GM12878 (cell line): ENCODE results near the gene SLC2A2. TPM values are rescaled to one million over a fixed set of nuclear protein-coding genes. Genes with fewer than 3 reads are reported as not detected.

Source experiments
- ATAC-seq: fragments of 200-7000 bp; cut with Tn5 transposase; 3 replicates; pipeline ENCODE4 v1.9.1; 2020; ENCODE audit warnings: mild to moderate bottlenecking, moderate library complexity
- BruUV-seq: library from RNA; stranded (reverse); fragments of 400-500 nt; replicated peaks from 2 replicates; lab custom pipeline; 2021; lab: Mats Ljungman, UMichigan
- CTCF ChIA-PET: fragments of 300-600 bp; sonication (Branson Sonifier 250); formaldehyde crosslinking; extraction: SDS; loops from one replicate; lab custom pipeline; 2021; ENCODE audit warnings: inconsistent platforms; lab: Yijun Ruan, JAX
- POLR2A ChIA-PET: fragments of 350-600 bp; formaldehyde crosslinking; extraction: SDS; loops from one replicate; lab custom pipeline; 2021; ENCODE audit warnings: inconsistent platforms; lab: Charles Lee
- RAD21 ChIA-PET: fragments of 300-600 bp; sonication (Branson Sonifier 250); formaldehyde crosslinking; loops from one replicate; lab custom pipeline; 2023; ENCODE audit warnings: antibody characterized with exemption; ENCODE audit not compliant: unreplicated experiment; lab: Charles Lee
- SMC1A ChIA-PET: fragments of 300-600 bp; sonication (Branson Sonifier 250); formaldehyde crosslinking; loops from one replicate; lab custom pipeline; 2023; ENCODE audit not compliant: unreplicated experiment, uncharacterized antibody; lab: Charles Lee
- DNase-seq: peaks from one replicate; pipeline ENCODE4 v3.0.0-alpha.2; 2011; ENCODE audit warnings: low read depth, low spot score
- FAIRE-seq: peaks from 3 replicates; lab custom pipeline; 2011; peaks lifted over from hg19 to GRCh38; lab: Jason Lieb, UNC
- H2AFZ ChIP-seq: 2 replicates; pipeline ENCODE4 v1.6.0; 2011; ENCODE audit warnings: low read depth, low read length, control low read depth; ENCODE audit not compliant: control insufficient read depth
- H3K27ac ChIP-seq: 2 replicates; pipeline ENCODE4 v1.5.1; 2011; ENCODE audit warnings: control low read depth; ENCODE audit not compliant: control insufficient read depth, insufficient read depth
- H3K27me3 ChIP-seq, 2 experiments: replicated peaks in 1 of 2; 2 replicates each; pipeline versions ENCODE4 v1.6.0 to v1.6.1; 2011; ENCODE audit warnings: low read length in 1 of 2; ENCODE audit not compliant: control insufficient read depth in 2 of 2, insufficient read depth in 2 of 2
- H3K36me3 ChIP-seq, 2 experiments: 2 replicates each; pipeline ENCODE4 v1.5.1; 2011; ENCODE audit warnings: low read length in 1 of 2; ENCODE audit not compliant: control insufficient read depth in 2 of 2, insufficient read depth in 2 of 2
- H3K4me1 ChIP-seq: 2 replicates; pipeline ENCODE4 v1.6.1; 2011; ENCODE audit warnings: mild to moderate bottlenecking, low read length, moderate library complexity, mixed read lengths; ENCODE audit not compliant: control insufficient read depth, insufficient read depth
- H3K4me2 ChIP-seq: 2 replicates; pipeline ENCODE4 v1.6.0; 2011; ENCODE audit warnings: control low read depth; ENCODE audit not compliant: control insufficient read depth, insufficient read depth
- H3K4me3 ChIP-seq: fragments of 200-600 bp; sonication (generic); 2 replicates; pipeline ENCODE4 v1.5.1; 2016
- H3K79me2 ChIP-seq: 2 replicates; pipeline ENCODE4 v1.6.0; 2011; ENCODE audit warnings: low read length; ENCODE audit not compliant: control insufficient read depth, insufficient read depth
- H3K9ac ChIP-seq: 2 replicates; pipeline ENCODE4 v1.8.0; 2011; ENCODE audit warnings: low read length, control low read depth, mixed read lengths; ENCODE audit not compliant: control insufficient read depth, insufficient read depth
- H3K9me3 ChIP-seq: replicated peaks from 3 replicates; pipeline ENCODE4 v1.5.1; 2011; ENCODE audit warnings: mild to moderate bottlenecking, low read length; ENCODE audit not compliant: control insufficient read depth, insufficient read depth
- H4K20me1 ChIP-seq: 2 replicates; pipeline ENCODE4 v1.6.0; 2011; ENCODE audit not compliant: control insufficient read depth, insufficient read depth
- BHLHE40 ChIP-seq, 2 experiments: fragments of 450-650 bp in 1 of 2; IDR thresholded peaks; 2 replicates each; pipeline ENCODE4 v1.6.1; 2011 to 2017; ENCODE audit warnings: low read depth in 2 of 2, borderline replicate concordance in 1 of 2, improper control_type of control experiment in 1 of 2, low read length in 1 of 2, mild to moderate bottlenecking in 1 of 2
- E4F1 ChIP-seq: fragments of 450-650 bp; IDR thresholded peaks from 2 replicates; pipeline ENCODE4 v1.6.1; 2018; ENCODE audit warnings: borderline replicate concordance, mild to moderate bottlenecking; ENCODE audit not compliant: partially characterized antibody
- HDGF ChIP-seq: fragments of 450-650 bp; IDR thresholded peaks from 2 replicates; pipeline ENCODE4 v1.6.1; 2016; ENCODE audit warnings: antibody characterized with exemption
- NBN ChIP-seq: fragments of 450-650 bp; IDR thresholded peaks from 2 replicates; pipeline ENCODE4 v1.6.1; 2016
- SP1 ChIP-seq: IDR thresholded peaks from one replicate; pipeline ENCODE4 v1.6.1; 2011; ENCODE audit warnings: low read depth, low read length
- SREBF2 ChIP-seq: IDR thresholded peaks from 2 replicates; pipeline ENCODE4 v1.6.1; 2012; ENCODE audit warnings: mild to moderate bottlenecking, low read length
- TBL1XR1 ChIP-seq: IDR thresholded peaks from 2 replicates; pipeline ENCODE4 v1.6.1; 2012; ENCODE audit warnings: low read depth, low read length, improper control_type of control experiment
- WGBS: methylation state at CpG from one replicate; pipeline ENCODE4 v1.1.6; 2016; ENCODE audit warnings: low lambda C conversion rate; ENCODE audit not compliant: insufficient replicate concordance, insufficient coverage; ENCODE audit errors: missing lambda C conversion rate; 5-methylcytosine and 5-hydroxymethylcytosine counted together
- in situ Hi-C: fragments of 300-500 bp; cut with MboI; formaldehyde crosslinking; loops from 9 replicates; pipeline ENCODE4 v1.14.3; 2018; ENCODE audit warnings: mixed read lengths
- intact Hi-C: fragments of 100-400 bp; cut with micrococcal nuclease; formaldehyde crosslinking; loops from one replicate; pipeline ENCODE4 v1.14.2; 2022; ENCODE audit not compliant: unreplicated experiment
- polyA plus RNA-seq, 11 experiments: library from polyadenylated mRNA; depleted of rRNA in 4 of 11; unstranded in 6 of 11; stranded (reverse) in 5 of 11; fragments of >200 nt; fragmentation: Nextera tagmentation in 4 of 11; fragmentation: Illumina TruSeq in 1 of 11; extraction: Ambion mirVana in 4 of 11; extraction: Trizol in 1 of 11; gene quantifications; 1 replicate in 1 of 11; 2 replicates in 10 of 11; pipeline versions ENCODE4 v1.2.1 to v1.2.3, GENCODE V29; 2011 to 2016; ENCODE audit warnings: inconsistent platforms in 2 of 11, missing spikeins in 2 of 11, low read depth in 1 of 11
- total RNA-seq, 4 experiments: library from RNA; depleted of rRNA in 3 of 4; stranded (reverse); fragments of >200 nt in 3 of 4; fragmentation: Illumina TruSeq in 1 of 4; extraction: Trizol in 1 of 4; gene quantifications; 2 replicates each; pipeline versions ENCODE4 v1.2.1 to v1.2.3, GENCODE V29; 2013 to 2021

Gene SLC2A2
- total and polyA plus RNA-seq, 10 of the 15 experiments (the other 5 are each of a cell fraction or from before 2014, with no cell fraction given), result 0.04 to 0.10 (median 0.04) TPM; not detected in 7

GRCh38 chr3:171011109-171011872, 15.2 kb downstream of the SLC2A2 start:
- no peaks in the 10 kb centered on the region for H3K27me3 ChIP-seq
- FAIRE-seq (no peak), ATAC-seq (no peak), DNase-seq (no peak)
- WGBS, result 59% methylated on average over 2 of the region's 2 CpGs
- TF ChIP-seq BHLHE40 (IDR thresholded peaks at IDR 0.05; ENCODE audit: borderline replicate concordance in 1 of 2, low read depth in 2 of 2, low read length in 1 of 2) (no peak), NBN (no peak), SREBF2 (no peak), HDGF (no peak), E4F1 (no peak), TBL1XR1 (no peak), SP1 (no peak)
- no peak overlapping the region for H2AFZ ChIP-seq
- no peaks in the 10 kb centered on the region for H3K36me3 ChIP-seq
- no peak overlapping the region for H3K4me3 ChIP-seq
- no peaks in the 10 kb centered on the region for H3K79me2 ChIP-seq
- no peaks in the 10 kb centered on the region for H3K4me1 ChIP-seq
- no peak overlapping the region for H3K27ac ChIP-seq
- CTCF ChIA-PET, result interaction anchor here (0.7 to 1.7 kb wide), 6 partner anchors 13 to 555 kb away, joined by 3 to 6 read pairs (median 4); no protein-coding TSS in a partner anchor
- no peaks in the 10 kb centered on the region for H4K20me1 ChIP-seq
- SMC1A ChIA-PET, result no interaction called here
- no peaks in the 10 kb centered on the region for H3K9me3 ChIP-seq
- RAD21 ChIA-PET, result no interaction called here
- no peak overlapping the region for H3K9ac ChIP-seq
- intact Hi-C loops (loop anchor here (5.0 kb wide), 1 partner anchor 39 kb away; no protein-coding TSS in a partner anchor), in situ Hi-C loops (no loop called here)
- POLR2A ChIA-PET, result no interaction called here
- no peak overlapping the region for H3K4me2 ChIP-seq
- BruUV-seq, result no TSS peak
